ENCODE data around the gene E2F2. TPM values are rescaled to one million over a fixed set of nuclear protein-coding genes. Genes with fewer than 3 reads are reported as not detected.

The E2F2 gene
- total RNA-seq, 2 donors from 2014 or later, result 8.2 to 32.9 TPM

DNA sequence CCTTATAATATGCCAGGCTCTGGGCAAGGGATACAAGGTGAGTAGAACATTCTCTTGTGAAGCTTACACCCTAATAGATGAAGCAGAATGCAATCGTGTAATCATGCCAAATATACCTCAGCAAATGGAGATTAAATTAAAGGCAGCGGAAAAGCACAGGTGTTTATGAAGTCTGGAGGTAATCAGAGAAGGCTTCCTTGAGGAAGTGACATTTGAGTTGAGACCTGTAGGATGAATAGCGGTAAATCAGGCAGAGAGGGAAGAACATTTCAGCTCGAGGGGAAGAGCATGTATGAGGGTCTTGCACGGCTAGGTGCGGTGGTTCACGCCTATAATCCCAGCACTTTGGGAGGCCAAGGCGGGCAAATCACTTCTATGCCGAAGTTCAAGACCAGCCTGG, 13.5 kb downstream of the E2F2 start:
- no peaks in the 10 kb centered on the region for H3K27me3 ChIP-seq
- no peak overlapping the region for H3K4me3 ChIP-seq
- no peak overlapping the region for H3K27ac ChIP-seq
- no peaks in the 10 kb centered on the region for H3K4me1 ChIP-seq
- no peak for DNase-seq
- H3K36me3 ChIP-seq, result no peaks in the 10 kb centered on the region
- TF ChIP-seq, protein P1, sequence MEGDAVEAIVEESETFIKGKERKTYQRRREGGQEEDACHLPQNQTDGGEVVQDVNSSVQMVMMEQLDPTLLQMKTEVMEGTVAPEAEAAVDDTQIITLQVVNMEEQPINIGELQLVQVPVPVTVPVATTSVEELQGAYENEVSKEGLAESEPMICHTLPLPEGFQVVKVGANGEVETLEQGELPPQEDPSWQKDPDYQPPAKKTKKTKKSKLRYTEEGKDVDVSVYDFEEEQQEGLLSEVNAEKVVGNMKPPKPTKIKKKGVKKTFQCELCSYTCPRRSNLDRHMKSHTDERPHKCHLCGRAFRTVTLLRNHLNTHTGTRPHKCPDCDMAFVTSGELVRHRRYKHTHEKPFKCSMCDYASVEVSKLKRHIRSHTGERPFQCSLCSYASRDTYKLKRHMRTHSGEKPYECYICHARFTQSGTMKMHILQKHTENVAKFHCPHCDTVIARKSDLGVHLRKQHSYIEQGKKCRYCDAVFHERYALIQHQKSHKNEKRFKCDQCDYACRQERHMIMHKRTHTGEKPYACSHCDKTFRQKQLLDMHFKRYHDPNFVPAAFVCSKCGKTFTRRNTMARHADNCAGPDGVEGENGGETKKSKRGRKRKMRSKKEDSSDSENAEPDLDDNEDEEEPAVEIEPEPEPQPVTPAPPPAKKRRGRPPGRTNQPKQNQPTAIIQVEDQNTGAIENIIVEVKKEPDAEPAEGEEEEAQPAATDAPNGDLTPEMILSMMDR (IDR thresholded peaks at IDR 0.05), result no peak
- H3K9me3 ChIP-seq, result no peaks in the 10 kb centered on the region
- intact Hi-C loops (cut with DNase I), result no loop called here
- H3K9ac ChIP-seq (ENCODE audit: low read depth in 2 of 2, low read length in 2 of 2), result no peak overlapping the region

DNA sequence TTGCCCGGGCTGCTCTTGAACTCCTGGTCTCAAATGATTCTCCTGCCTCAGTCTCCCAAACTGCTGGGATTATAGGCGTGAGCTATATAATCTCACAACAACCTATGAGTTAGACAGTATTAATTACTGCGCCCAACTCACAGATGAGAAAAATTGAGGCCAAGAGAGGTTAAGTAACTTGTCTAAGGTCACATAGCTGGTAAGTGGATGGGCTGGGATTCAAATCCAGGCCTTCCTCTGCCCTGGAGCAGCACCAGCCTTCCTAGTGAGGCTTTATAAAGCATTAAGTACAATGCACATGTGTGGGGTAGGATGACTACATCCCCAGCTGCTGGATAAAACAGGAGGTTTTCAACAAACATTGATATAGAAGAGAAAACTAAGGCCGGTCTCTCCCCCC, 15.1 kb downstream of the E2F2 start:
- Histone ChIP-seq H3K27ac (no peak overlapping the region), H3K36me3 (no peaks in the 10 kb centered on the region), H3K9me3 (no peaks in the 10 kb centered on the region), H3K4me1 (no peaks in the 10 kb centered on the region), H3K27me3 (no peaks in the 10 kb centered on the region), H3K9ac (ENCODE audit: low read depth in 2 of 2, low read length in 2 of 2) (no peak overlapping the region), H3K4me3 (no peak overlapping the region)
- TF ChIP-seq, protein P1 (IDR thresholded peaks at IDR 0.05), result no peak
- DNase-seq, result no peak
- intact Hi-C loops (cut with DNase I), result no loop called here

DNA sequence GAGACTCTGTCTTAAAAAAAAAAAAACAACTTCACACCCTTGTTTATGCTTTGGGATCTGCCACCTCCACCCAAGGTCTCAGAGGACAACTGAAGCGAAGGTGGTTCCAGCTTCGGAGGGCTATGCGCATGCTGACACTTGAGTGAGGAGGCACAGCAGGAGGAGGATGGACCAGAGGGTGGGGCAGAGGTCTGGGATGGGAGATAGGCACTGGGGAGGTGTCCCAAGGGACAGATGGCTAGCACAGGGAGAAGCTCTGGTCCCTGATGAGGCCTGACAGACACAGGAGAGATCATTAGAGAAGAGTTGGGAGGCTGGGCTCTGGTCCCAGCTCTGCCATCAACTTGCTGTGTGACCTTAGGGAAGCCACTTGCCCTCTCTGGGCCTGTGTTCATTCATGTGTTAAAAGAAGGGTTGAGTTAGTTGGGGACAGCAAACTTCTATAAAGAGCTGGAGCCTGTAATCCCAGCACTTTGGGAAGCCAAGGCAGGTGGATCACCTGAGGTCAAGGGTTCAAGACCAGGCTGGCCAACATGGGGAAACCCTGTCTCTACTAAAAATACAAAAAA, 16.8 kb downstream of the E2F2 start:
- Histone ChIP-seq H3K4me3 (no peak overlapping the region), H3K36me3 (no peaks in the 10 kb centered on the region), H3K27me3 (no peaks in the 10 kb centered on the region), H3K9ac (ENCODE audit: low read depth in 2 of 2, low read length in 2 of 2) (no peak overlapping the region), H3K27ac (no peak overlapping the region), H3K4me1 (no peaks in the 10 kb centered on the region), H3K9me3 (no peaks in the 10 kb centered on the region)
- intact Hi-C loops (cut with DNase I), result no loop called here
- TF ChIP-seq, protein P1 (IDR thresholded peaks at IDR 0.05), result no peak
- DNase-seq, result no peak

DNA sequence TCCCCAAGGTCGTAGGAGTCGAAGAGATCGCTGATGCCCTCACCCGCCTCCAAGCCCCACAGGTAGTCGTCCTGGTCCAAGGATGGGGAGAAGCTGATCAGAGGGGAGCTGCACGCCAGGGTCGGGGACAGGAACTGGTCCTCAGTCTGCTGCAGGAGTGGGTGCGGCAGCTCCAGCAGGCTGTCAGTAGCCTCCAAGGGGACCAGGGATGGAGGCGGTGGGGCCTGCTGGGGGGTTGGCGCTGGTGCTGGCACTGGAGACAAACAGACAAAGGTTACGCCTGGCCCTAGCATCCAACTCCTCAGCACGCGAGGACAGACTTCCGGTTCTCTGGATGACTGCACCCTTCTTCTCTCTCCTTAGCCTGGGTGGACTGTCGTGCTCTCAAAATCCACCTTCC, 21.1 kb downstream of the E2F2 start:
- no peak for DNase-seq
- H3K9ac ChIP-seq (ENCODE audit: low read depth in 2 of 2, low read length in 2 of 2), result no peak overlapping the region

DNA sequence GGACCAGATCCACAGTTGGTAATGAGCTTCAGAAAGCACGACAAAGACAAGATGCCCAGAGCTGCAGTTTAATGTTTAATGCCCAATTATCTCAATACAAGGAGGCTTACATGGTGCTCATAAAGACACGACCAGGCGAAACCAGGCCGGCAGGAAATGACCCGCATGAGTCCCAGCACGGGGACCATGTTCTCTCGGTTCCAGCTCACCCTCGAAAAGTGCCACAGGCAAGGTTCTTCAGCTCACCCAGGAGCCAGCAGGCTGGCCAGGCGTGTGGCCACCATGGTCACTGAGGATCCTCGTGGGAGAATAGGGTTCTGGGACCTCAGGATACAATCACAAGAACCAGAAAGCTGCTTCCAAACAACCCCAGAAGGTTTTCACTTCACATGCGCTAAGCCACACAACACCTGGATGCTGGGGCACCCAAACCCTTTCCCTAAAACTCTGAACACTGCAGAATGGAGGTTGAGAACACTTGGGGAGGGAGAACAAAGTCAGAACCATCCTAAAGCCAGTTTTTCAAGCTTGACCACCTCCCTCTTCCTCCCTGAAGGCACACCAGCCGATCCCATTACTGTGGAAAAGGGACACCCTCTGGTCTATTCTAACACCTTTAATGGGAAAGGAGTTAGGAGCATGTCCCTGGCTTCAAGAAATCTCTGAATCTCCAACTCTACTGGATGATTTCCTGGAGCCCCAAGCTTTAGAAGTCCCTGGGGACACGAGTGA, 24.5 kb downstream of the E2F2 start:
- no peak overlapping the region for H3K9ac ChIP-seq (ENCODE audit: low read depth in 2 of 2, low read length in 2 of 2)
- H3K4me1 ChIP-seq, result no peaks in the 10 kb centered on the region
- intact Hi-C loops (cut with DNase I), result no loop called here
- H3K27me3 ChIP-seq, result no peaks in the 10 kb centered on the region
- H3K27ac ChIP-seq, result no peak overlapping the region
- no peak overlapping the region for H3K4me3 ChIP-seq
- no peaks in the 10 kb centered on the region for H3K9me3 ChIP-seq
- no peaks in the 10 kb centered on the region for H3K36me3 ChIP-seq
- no peak for DNase-seq
- TF ChIP-seq, protein P1 (IDR thresholded peaks at IDR 0.05), result no peak

More for the DNA sequence above, 21.1 kb downstream of the E2F2 start:
- Histone ChIP-seq H3K27me3 (no peaks in the 10 kb centered on the region), H3K9me3 (no peaks in the 10 kb centered on the region), H3K4me1 (no peaks in the 10 kb centered on the region), H3K27ac (no peak overlapping the region), H3K4me3 (no peak overlapping the region), H3K36me3 (no peaks in the 10 kb centered on the region)
- TF ChIP-seq, protein P1 (IDR thresholded peaks at IDR 0.05), result no peak
- intact Hi-C loops (cut with DNase I), result no loop called here

All from colonic mucosa (tissue), 4 donors.